NCI-H1694 (cell line): ENCODE data around the gene TUBAL3.
A peak's percentile ranks its signal among the peaks of the same experiment; 100 is the strongest.

Source experiments
- DNase-seq: peaks from one replicate; lab custom pipeline; 2025; lab: John Stamatoyannopoulos, UW

The TUBAL3 gene

DNA sequence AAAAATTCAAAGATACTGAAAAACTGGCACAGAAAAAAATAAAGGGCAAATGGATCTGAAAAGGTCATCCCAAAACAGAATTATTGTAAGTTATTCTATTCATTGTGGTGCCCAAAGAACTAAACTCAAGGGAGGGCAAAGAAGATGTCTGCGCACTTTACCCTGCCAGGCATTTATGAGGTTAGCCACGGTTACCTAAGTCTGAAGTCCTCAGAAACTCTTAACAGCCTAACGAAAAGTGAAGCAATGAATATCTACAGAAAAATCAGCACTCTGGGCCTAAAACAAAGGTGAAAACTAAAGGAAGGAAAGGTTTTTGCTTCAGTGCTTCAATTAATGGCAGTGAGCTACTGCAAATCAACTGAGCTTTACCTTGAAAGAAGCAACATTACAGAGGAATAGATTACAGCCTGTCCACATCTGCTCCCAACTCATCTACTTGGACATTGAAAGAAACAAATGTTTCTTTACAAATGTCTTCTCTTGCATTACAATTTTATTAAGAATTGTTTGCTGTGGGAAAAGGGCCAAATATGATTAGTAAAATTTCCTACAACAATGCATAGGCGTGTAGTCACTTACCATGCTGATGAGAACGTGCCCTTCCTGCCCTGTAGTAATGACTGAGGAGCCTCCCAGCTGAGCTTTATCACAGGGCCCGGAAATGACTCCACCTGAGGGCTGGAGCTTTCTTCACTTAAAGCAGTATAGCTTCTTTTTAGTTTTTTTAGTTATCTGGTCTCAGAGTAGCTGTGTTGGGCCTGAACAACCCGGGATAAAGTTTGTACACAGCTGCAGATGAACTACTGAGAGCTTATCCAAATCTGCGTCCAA, at the start of gene TUBAL3:
TSS of gene TUBAL3 (minus strand) at position 621 of the 834 bp plus-strand sequence. CDS start at position 585, 36 bp downstream.
- no peak for DNase-seq

DNA sequence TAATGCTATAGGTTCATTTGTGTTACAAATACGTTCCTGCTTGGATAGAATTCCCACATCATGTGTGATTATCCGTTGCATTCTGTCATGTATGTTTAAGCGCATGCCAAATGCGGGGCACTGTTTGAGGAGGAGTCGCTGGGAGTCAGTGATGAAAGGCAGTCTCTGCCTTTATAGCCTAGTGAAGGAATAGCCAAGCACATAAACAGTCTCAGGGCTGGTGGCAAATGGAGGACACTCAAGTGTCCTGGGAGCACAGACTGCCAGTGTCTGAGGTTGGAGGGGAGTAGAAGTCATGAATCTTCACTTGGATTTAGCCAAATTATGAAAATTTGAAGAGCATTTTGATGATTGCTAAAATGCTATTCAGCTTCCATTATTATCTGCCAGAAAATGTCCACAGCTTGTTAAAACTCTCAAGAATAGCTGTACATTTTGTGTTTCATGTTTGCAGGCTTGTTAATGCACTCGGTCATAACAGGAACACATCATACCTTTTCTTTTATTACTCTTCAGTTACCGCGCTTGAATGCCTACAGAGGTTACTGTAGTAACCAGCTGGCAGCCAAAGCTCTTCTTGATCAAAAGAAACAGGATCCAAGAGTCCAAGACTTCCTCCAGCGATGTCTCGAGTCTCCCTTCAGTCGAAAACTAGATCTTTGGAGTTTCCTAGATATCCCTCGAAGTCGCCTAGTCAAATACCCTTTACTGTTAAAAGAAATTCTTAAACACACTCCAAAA, 49.3 kb upstream of the TUBAL3 start:
- DNase-seq, result no peak

DNA sequence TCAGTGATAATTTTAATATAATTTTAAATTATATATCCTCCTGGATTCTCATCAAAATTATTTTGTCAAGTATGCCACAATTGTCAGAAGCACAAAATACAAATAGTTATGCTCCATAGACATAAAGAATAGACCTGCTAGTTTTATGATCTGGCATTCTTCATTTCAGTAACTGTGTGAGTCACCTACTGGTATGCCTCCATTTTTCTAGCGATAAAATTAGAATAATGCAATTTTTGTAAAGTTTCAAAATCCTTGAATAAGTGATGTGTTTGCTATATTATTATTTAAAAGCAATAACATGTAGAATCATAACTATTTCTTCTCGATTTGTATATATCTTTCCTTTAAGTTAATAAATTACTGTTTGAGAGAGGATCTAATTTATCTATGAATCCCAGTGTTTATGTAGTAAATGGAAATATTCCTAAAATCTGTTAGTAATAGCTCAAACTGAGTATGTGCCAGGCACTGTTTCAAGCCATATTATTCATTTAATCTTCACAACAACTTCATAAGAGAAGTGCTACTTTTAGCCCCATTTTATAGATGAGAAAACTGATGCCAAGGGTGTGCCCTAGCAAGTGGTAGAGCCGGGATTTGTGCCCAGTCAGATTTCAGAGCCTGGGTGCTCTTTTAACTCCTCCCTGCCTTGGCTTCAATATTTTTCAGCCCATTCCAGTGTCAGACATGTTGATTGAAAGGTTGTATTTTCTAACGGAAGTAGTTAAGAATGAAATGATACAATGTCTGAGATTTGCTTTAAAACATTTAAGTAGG, 46.2 kb upstream of the TUBAL3 start:
- DNase-seq, result no peak

DNA sequence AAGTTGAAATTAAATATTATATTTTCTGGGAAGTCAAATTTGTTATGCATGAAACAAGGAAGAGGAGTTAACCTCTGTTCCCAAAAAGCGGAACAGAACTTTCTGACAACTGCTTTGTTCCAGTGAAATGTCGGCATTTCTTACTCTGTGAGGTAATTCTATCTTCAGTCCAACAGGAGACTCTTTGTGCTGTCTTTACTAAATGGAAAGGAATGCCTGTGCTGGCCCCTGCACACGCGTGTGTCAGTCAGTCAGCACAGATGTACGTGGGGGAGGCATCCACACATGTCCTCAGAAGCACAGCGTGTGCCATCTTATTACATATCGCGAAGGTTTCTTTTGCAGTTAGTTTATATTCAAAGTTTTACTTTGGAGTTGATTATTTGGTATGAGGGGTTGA, 45.2 kb upstream of the TUBAL3 start:
- no peak for DNase-seq

DNA sequence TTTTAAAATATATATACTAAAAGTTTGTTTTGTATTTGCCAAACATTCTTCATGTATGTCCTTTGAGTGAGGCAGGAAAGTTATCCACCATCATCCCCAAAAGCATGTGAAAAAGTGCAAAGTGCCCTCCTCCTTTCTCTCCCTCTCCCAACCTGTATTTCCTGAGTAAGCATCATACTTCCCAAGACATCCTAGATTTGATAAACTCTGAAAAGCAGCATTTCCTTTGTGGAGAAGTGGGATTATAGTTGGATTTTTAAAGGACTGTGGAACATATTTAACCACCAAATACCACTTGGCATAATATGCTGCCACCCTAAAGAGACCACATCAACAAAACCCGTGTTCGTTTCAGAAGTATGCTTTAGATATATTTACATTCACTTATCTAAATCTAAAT, 44.6 kb upstream of the TUBAL3 start:
- DNase-seq, result no peak

DNA sequence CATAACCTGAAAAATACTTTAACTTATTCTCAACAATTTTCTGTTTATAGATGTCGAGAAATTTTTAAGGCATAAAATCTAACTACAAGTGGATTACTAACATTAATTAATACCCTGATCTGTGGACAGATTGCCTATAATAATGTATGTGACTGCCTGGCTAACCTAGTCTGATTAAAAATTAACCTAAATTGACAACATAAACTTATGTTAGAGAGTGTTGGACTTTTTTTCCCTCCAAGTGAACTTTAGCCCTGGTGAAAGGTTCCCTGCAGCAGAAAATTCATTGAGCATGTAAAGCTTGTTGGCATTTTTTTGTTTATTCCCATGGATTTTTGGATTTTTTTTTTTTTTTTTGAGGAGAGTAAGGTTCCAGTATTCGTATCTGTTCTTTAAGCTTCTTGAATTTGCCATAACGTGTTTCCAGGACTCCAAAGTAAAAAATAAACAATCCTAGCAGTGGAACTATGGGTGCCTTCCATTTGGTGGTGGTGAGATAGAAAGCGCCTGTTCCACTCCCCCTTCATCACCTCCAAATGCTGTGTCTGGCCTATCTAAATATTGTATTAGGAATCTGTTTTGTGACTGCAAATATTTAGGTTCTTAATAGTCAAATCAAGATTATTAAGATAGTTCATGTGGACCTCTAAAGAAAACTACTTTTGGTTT, 43.8 kb upstream of the TUBAL3 start:
- no peak for DNase-seq

DNA sequence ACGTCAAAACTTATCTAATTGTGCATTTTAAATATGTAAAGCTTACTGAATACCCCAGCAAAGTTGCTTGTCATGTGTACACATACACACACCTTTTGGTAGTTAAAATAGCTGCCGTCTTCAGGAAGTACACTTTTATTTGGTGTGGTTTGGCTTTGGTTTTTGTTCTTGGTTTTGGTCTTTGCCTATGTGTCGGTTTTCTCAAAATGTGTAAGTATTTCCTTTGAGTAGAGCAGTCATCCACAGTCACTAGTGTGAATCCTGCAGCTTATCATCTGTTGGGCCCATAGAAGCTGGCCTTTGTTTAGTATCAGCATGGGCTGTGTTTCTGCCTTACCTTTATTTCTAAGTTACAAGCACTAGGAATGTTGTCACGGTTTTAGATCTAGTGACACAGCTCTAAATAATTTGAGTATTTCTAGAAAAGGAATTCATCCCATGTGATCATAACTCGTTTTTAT, 43.0 kb upstream of the TUBAL3 start:
- no peak for DNase-seq

DNA sequence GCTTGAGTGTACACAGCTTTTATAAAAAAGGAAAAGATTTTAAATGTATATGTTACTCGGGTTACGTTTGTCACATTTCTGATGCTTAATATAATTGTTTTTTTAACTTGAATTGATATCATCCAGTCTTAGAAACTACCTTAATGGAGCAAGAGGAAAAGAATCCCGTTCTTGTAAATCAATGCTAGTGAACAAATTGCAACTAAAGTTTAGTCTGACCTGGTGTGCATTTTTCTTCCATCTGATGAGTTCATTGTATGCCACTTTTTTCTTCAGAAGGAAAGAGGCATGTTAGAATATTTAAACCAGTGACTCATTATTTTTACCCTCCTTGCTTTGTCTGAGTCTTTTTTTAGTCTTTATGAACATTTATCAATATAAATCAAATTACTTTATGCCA, 42.4 kb upstream of the TUBAL3 start:
- DNase-seq, result no peak

DNA sequence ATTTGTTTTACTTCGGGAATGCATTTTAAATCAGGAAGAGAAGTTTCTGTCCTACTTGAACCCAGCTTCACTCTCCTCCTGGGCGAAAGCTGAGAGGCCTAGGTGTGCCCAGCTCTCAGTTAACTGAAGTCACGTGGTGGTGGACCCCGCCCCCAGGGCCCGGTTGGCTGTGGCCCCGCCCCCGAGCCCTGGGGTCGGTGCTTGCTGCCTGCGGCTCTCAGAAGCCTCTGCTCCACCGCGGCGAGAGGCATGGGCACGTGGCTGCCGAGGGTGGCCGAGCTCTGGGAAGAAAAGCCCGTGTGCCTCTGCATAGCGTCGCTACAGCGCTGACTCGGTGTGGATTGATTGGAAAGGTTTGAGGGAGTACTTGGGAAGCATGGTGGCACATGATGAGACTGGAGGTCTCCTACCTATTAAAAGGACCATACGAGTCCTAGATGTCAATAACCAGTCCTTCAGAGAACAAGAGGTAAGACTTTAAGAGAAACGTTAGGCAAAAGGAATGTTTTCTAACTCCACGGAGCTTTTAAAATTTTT, 41.8 kb upstream of the TUBAL3 start:
- no peak for DNase-seq

DNA sequence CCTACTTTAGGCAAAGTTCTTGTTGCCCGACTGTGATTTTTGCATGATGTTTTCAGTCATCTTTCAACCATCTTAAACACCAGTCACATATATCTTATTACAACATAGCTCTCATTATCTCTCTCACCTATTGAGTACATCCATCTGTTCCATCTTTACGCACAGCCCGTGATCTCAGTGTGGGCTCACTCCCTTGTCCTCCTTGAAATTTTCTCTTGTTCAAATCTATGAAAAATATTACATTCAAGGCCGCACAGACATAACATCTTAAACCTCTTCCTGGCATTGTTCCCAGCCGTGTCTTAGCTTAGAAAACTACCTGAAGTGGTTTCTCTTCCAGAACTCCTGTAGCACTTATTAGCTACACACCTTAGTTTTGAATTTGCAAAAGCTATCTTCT, 40.4 kb upstream of the TUBAL3 start:
- DNase-seq, result no peak

DNA sequence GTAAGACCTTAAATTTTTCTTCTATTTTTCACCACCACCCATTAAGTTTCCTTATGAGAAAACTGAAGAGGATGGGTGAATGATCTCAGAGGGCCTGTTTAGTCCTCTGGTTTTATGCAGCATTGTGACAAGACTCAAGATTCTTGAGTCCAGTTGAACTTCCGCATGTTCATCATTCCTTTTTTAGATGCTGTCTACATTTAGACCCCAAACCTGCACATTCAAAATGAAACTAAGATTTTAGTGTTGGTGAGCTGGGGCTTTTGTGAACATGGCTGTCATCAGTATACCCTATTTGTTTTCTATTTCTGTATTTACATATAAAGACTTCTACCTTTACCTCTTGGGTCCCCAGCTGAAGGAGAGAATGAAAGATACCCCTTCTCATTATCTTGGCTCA, 38.8 kb upstream of the TUBAL3 start:
- DNase-seq, result no peak

DNA sequence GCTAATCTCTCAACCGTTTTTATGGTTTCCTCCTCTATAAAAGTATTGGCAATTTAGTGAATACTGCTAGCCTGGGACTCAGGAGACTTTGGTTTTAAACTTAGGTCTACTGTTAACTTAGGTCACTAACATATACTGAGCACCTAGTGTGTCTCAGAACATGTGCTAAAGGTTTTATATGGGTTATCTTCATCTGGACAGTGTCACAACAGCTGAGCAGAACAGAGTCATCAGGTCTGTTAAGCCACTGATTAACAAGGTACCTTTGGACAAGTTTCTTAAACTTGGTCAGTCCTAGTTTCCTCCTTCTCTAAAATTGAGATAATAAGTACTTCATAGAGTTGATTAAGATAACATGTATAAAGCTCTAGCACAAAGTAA, 38.4 kb upstream of the TUBAL3 start:
- DNase-seq, result no peak

DNA sequence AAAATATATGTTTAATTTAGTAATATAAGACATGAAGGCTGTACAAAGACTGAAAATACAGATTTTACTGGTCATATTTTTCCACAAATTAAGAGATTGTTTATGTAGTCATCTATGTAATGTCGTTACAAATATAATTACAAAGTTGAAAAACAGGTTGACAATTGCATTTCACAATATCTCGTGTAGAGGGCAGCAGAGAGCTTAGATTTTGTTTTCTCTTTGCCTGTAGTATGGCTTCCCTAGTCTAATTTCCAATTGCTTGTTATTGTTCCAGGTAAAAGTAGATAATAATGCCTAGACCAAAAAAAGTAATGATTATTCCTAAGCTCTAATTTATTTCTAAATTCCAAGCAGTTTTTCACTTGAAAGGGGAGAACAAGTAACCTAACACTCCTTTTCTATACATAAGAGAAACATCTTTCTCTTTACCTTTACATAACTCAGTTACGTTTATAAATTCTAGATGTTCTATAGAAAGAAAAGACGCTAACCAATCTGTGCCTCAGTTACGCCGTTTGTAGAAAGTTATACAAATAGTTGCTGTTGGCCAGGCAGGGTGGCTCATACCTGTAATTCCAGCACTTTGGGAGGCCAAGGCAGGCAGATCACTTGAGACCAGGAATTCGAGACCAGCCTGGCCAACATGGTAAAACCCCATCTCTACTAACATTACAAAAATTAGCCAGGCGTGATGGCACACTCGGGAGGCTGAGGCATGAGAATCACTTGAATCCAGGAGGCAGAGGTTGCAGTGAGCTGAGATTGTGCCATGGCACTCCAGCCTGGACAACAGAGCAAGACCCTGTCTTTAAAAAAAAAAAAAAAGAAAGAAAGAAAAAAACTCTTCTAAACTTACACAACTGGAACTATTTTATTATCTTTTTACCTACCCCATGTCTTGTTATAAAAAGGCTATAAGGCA, 37.7 kb upstream of the TUBAL3 start:
- peak; percentile 30 for DNase-seq

DNA sequence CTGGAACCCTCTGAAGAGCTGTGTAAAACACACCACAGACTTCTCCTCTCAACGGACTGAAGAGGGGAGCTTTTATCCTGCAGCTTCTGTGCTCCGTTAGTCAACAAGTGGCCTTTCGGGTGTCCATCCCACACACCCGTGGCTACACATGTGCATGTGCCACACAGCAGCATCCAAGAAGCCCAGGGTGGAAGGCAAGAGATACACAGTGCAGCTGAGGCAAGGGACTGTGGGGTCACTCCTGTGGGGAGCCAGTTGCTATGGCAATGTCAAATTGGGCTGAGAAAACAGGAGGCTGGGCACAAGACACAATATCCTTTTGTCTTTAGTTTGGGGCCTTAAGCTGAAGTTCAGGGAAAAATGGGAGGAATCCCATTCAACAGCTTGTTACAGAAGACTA, 36.5 kb upstream of the TUBAL3 start:
- no peak for DNase-seq

DNA sequence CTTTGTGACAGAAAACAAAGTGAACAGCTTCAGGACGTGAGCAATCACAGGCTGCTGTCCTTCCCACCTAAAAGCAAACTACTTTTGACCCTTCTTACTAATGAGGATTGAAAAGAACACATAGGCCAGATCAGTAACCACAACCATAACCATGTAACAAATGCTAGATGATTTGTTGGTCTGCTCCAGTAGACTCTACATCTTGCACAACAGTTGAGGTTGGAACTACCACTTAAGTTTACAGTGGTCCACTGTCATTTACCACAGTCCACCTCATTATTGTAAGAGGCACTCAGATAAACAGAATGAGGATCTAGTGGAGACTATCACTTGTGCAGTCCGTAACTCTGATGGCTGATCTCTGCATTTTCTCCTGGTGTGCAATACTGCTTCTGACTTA, 35.6 kb upstream of the TUBAL3 start:
- no peak for DNase-seq

DNA sequence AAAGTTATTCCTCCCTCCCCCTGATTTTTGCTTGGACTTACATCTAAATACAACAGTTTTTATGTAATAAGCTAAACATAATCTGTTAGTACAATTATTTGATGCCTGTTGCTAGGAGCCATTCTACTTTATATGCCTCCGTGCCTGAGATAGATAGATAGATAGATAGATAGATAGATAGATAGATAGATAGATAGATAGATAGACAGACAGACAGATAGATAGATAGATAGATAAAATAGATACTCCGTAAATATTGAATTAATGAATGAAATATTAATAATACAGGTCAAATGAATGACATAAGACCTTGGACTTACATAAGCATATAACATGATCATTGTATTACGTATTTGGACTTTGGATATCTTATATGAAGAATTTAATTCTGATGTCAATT, 30.7 kb upstream of the TUBAL3 start:
- no peak for DNase-seq

DNA sequence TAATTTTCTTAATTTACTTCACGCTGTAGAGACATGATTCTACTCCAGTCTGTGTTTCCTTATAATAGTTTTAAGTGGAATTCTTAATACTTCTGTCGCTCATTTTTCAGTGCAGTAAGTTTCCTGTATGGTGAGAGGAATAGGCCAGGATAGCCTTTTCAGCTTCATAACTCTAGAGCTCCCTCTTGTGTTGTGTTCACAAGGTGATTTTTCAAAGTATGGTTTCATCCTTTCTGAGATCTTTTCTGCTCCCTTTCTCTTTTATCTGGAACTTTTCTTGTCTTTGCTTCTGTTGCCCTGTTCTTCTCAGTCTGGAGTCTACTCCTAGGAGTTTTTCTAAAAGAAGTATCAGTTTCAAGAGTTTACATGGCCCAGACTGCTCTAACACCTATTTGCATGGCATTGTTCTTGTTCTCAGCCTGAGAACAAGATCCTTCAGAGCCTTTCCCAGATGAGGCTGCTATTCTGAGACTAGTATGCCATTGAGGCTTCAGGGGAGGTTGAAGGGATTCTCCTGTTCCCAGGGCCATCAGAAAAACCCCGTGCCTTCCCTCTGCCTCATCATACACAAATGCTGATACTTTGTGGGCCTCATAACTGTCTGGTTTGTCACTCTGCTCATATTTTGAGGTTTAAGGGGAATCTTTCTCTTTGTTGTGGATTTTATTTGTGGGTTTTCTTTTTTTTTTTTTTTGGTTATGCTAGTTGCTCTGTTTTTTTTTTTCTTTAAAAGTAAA, 29.6 kb upstream of the TUBAL3 start:
- peak; percentile 41 for DNase-seq

DNA sequence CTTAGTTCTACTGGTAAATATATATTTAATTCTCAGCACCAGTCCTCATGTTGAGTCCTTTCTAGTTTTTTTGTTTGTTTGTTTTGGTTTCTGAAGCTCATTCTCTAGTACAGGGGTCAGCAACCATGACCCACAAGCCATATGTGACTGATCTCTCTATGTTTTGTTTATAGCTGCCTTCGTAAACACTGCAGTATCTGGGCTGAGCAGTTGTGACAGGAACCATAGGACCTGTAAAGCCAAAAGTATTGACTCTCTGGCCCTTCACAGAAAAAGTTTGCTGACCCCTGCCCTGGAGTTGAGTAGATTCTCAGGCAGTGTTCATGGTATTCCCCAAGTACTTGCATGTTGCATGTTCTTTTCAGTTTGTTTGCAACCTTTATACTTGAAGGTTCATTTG, 28.6 kb upstream of the TUBAL3 start:
- no peak for DNase-seq

DNA sequence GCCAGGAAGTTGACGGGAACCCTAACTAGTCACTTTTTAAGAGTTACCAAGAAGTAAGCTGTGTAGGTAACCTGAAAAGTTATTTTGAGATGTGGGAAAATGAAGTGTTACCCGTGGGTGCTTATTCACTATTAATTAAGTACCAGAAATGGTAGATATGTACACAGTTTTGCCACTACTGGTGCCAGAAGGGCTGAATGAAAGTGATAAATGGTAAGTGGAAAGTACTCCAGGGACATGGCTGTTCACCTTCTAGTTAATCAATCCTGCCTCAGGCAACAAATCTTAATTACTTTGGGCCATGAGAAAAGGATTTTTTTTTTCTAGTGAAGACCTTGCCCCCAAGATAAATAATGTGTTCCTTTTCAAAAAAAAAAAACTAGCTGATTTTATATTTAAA, 23.5 kb upstream of the TUBAL3 start:
- no peak for DNase-seq

DNA sequence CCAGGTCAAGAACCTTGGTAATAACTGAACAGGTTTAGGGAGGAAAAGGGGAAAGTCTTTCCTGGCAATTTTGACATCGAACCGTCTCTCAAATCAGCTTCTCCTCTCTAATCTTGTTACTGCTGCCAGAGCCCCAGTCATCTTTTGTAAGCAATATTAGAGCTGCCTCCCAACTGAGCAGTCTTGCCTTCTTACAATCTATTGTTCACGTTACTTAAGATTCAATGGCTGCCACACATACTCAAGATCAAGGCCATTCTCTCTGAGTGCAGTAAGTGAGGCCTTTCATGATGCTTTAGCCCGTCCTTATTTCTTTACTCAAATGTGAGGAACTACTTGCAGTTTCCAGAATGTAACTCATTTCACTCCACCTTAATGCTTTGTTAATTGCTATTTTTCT, 20.1 kb upstream of the TUBAL3 start:
- DNase-seq, result no peak
